BLaER1 treated with 17β-estradiol and CSF1 and Interleukin-3, amounts not matched to agents 10 nM and 100 nM (cell line): ENCODE measurements around the gene APOC4.

Experiments used
- H3K27ac ChIP-seq, 11 experiments: shearing (Covaris generic); formaldehyde crosslinking; 2 replicates each; pipeline ENCODE4 v1.8.1; 2022
- H3K27me3 ChIP-seq, 11 experiments: shearing (Covaris generic); formaldehyde crosslinking; 2 replicates each; pipeline ENCODE4 v1.8.1; 2022
- H3K36me3 ChIP-seq, 11 experiments: shearing (Covaris generic); formaldehyde crosslinking; 2 replicates each; pipeline ENCODE4 v1.8.1; 2022
- H3K4me1 ChIP-seq, 10 experiments: shearing (Covaris generic); formaldehyde crosslinking; 2 replicates each; pipeline ENCODE4 v1.8.1; 2022
- H3K4me2 ChIP-seq, 11 experiments: shearing (Covaris generic); formaldehyde crosslinking; 2 replicates each; pipeline ENCODE4 v1.8.1; 2022
- H3K4me3 ChIP-seq, 10 experiments: shearing (Covaris generic); formaldehyde crosslinking; 2 replicates each; pipeline ENCODE4 v1.8.1; 2022
- H3K9ac ChIP-seq, 11 experiments: shearing (Covaris generic); formaldehyde crosslinking; 2 replicates each; pipeline ENCODE4 v1.8.1; 2022
- H3K9me3 ChIP-seq, 11 experiments: shearing (Covaris generic); formaldehyde crosslinking; replicated peaks in 1 of 11; 2 replicates each; pipeline ENCODE4 v1.8.1; 2022
- H4K20me1 ChIP-seq, 11 experiments: shearing (Covaris generic); formaldehyde crosslinking; 2 replicates each; pipeline ENCODE4 v1.8.1; 2022
- Cebpa-rat ChIP-seq, 11 experiments: shearing (Covaris generic); IDR thresholded peaks; 2 replicates each; pipeline ENCODE4 v1.8.1; 2022

APOC4 gene

GRCh38 chr19:44951179-44952159 lies 9.4 kb downstream of the APOC4 start:
- H3K4me3 ChIP-seq = no peak overlapping the region
- H3K9ac ChIP-seq = peak overlapping the region; percentile 3 to 54 (median 37); a peak in 16 of 22 replicates
- H4K20me1 ChIP-seq = peaks cover 7 to 12% (median 11%) of the 10 kb centered on the region in 11 experiments; a peak in 19 of 22 replicates
- H3K27me3 ChIP-seq = no peaks in the 10 kb centered on the region
- no peaks in the 10 kb centered on the region for H3K9me3 ChIP-seq
- H3K4me1 ChIP-seq = peaks cover 35 to 58% (median 43%) of the 10 kb centered on the region in 10 experiments
- peaks cover 0 to 15% (median 13%) of the 10 kb centered on the region in 11 experiments; a peak in 7 of 22 replicates for H3K36me3 ChIP-seq
- TF ChIP-seq Cebpa-rat (IDR thresholded peaks at IDR 0.05) = no peak
- H3K4me2 ChIP-seq = peak overlapping the region in 1 of 11 experiments; percentile 7; a peak in 1 of 22 replicates
- peak overlapping the region in 8 of 11 experiments; percentile 4 to 47 (median 36); a peak in 9 of 22 replicates for H3K27ac ChIP-seq

- Histone ChIP-seq H3K36me3 (peaks cover 0 to 33% (median 17%) of the 10 kb centered on the region in 11 experiments; a peak in 14 of 22 replicates), H3K9me3 (no peaks in the 10 kb centered on the region), H3K27me3 (no peaks in the 10 kb centered on the region), H3K27ac (peak overlapping the region; percentile 84 to 99 (median 94)), H4K20me1 (peaks cover 35 to 40% (median 39%) of the 10 kb centered on the region in 11 experiments; a peak in 21 of 22 replicates), H3K4me2 (peak overlapping the region; percentile 75 to 92 (median 86)), H3K9ac (peak overlapping the region; percentile 90 to 99 (median 96)), H3K4me3 (peak overlapping the region; percentile 89 to 99 (median 97)), H3K4me1 (peaks cover 44 to 63% (median 53%) of the 10 kb centered on the region in 10 experiments)
- no peak for TF ChIP-seq Cebpa-rat (IDR thresholded peaks at IDR 0.05)
Measured at GRCh38 chr19:44954278-44954648, 12.2 kb downstream of the APOC4 start.

GRCh38 chr19:44954649-44955504 lies 12.8 kb downstream of the APOC4 start, which contains the start of gene CLPTM1:
Gene CLPTM1 (plus strand): TSS chr19:44955380. CDS start chr19:44955396, 16 bp downstream.
- TF ChIP-seq Cebpa-rat (IDR thresholded peaks at IDR 0.05) = no peak
- no peaks in the 10 kb centered on the region for H3K27me3 ChIP-seq
- peaks cover 38 to 63% (median 54%) of the 10 kb centered on the region in 10 experiments for H3K4me1 ChIP-seq
- H3K27ac ChIP-seq = peak within 1 kb of the TSS; percentile 84 to 99 (median 94)
- H3K4me3 ChIP-seq = peak within 1 kb of the TSS; percentile 89 to 99 (median 97)
- peaks cover 0 to 34% (median 19%) of the 10 kb centered on the region in 11 experiments; a peak in 17 of 22 replicates for H3K36me3 ChIP-seq
- peak within 1 kb of the TSS; percentile 90 to 99 (median 96) for H3K9ac ChIP-seq
- H4K20me1 ChIP-seq = peaks cover 41 to 46% (median 45%) of the 10 kb centered on the region in 11 experiments; a peak in 21 of 22 replicates
- H3K4me2 ChIP-seq = peak within 1 kb of the TSS; percentile 88 to 100 (median 97)
- H3K9me3 ChIP-seq = no peaks in the 10 kb centered on the region

GRCh38 chr19:44955505-44956439 lies 13.7 kb downstream of the APOC4 start:
- no peak for TF ChIP-seq Cebpa-rat (IDR thresholded peaks at IDR 0.05)
- Histone ChIP-seq H3K4me1 (peaks cover 46 to 71% (median 61%) of the 10 kb centered on the region in 10 experiments), H3K9me3 (no peaks in the 10 kb centered on the region), H3K27me3 (no peaks in the 10 kb centered on the region), H3K4me2 (peak overlapping the region; percentile 88 to 100 (median 97)), H3K36me3 (peaks cover 7 to 34% (median 19%) of the 10 kb centered on the region in 11 experiments; a peak in 20 of 22 replicates), H3K4me3 (peak overlapping the region; percentile 89 to 99 (median 97)), H4K20me1 (peaks cover 50 to 55% (median 54%) of the 10 kb centered on the region in 11 experiments), H3K27ac (peak overlapping the region; percentile 84 to 99 (median 94)), H3K9ac (peak overlapping the region; percentile 90 to 99 (median 96))

- peaks cover 54 to 69% (median 65%) of the 10 kb centered on the region in 10 experiments for H3K4me1 ChIP-seq
- no peaks in the 10 kb centered on the region for H3K9me3 ChIP-seq
- peak overlapping the region in 1 of 10 experiments; percentile 99; a peak in 1 of 20 replicates for H3K4me3 ChIP-seq
- H3K4me2 ChIP-seq = peak overlapping the region; percentile 88 to 100 (median 97)
- no peak for TF ChIP-seq Cebpa-rat (IDR thresholded peaks at IDR 0.05)
- H4K20me1 ChIP-seq = peaks cover 62 to 72% (median 70%) of the 10 kb centered on the region in 11 experiments
- peaks cover 23 to 51% (median 37%) of the 10 kb centered on the region in 11 experiments for H3K36me3 ChIP-seq
- no peaks in the 10 kb centered on the region for H3K27me3 ChIP-seq
- H3K27ac ChIP-seq = peak overlapping the region in 3 of 11 experiments; percentile 24 to 97 (median 39); a peak in 4 of 22 replicates
- H3K9ac ChIP-seq = peak overlapping the region; percentile 90 to 99 (median 96)
Measured at GRCh38 chr19:44957526-44957925, 15.5 kb downstream of the APOC4 start.

GRCh38 chr19:44958090-44958489 lies 16.1 kb downstream of the APOC4 start:
- peaks cover 28 to 57% (median 42%) of the 10 kb centered on the region in 11 experiments for H3K36me3 ChIP-seq

GRCh38 chr19:44959691-44960090 lies 17.7 kb downstream of the APOC4 start:
- H3K4me1 ChIP-seq = peaks cover 41 to 59% (median 54%) of the 10 kb centered on the region in 10 experiments
- H3K4me3 ChIP-seq = no peak overlapping the region
- peaks cover 62 to 89% (median 74%) of the 10 kb centered on the region in 11 experiments for H4K20me1 ChIP-seq
- H3K9ac ChIP-seq = peak overlapping the region; percentile 2 to 99 (median 59); a peak in 15 of 22 replicates
- peak overlapping the region in 1 of 11 experiments; percentile 25; a peak in 1 of 22 replicates for H3K27ac ChIP-seq
- no peaks in the 10 kb centered on the region for H3K27me3 ChIP-seq
- 0 out of 22 replicates have a peak overlapping the region, but pooled peaks of 1 of the 11 experiments have one; percentile 1 for H3K4me2 ChIP-seq
- no peaks in the 10 kb centered on the region for H3K9me3 ChIP-seq
- no peak for TF ChIP-seq Cebpa-rat (IDR thresholded peaks at IDR 0.05)
- peaks cover 42 to 73% (median 57%) of the 10 kb centered on the region in 11 experiments for H3K36me3 ChIP-seq

More at GRCh38 chr19:44958090-44958489, 16.1 kb downstream of the APOC4 start:
- H3K27ac ChIP-seq = peak overlapping the region in 3 of 11 experiments; percentile 22 to 97 (median 24); a peak in 3 of 22 replicates
- peaks cover 62 to 77% (median 74%) of the 10 kb centered on the region in 11 experiments for H4K20me1 ChIP-seq
- no peak overlapping the region for H3K4me3 ChIP-seq
- no peaks in the 10 kb centered on the region for H3K9me3 ChIP-seq
- TF ChIP-seq Cebpa-rat (IDR thresholded peaks at IDR 0.05) = no peak
- H3K27me3 ChIP-seq = no peaks in the 10 kb centered on the region
- peak overlapping the region; percentile 88 to 100 (median 97); a peak in 18 of 22 replicates for H3K4me2 ChIP-seq
- H3K4me1 ChIP-seq = peaks cover 54 to 69% (median 65%) of the 10 kb centered on the region in 10 experiments
- peak overlapping the region; percentile 90 to 99 (median 96); a peak in 21 of 22 replicates for H3K9ac ChIP-seq
